Neural cell (in vitro differentiated cells): ENCODE results near the gene NR5A2. TPM values are rescaled to one million over a fixed set of nuclear protein-coding genes. Genes with fewer than 3 reads are reported as not detected.

ENCODE experiments used
- H2AFZ ChIP-seq: fragments of 200-600, 300-800 bp; sonication (generic), shearing (Covaris generic); 2 replicates; pipeline ENCODE4 v1.6.0; 2014; ENCODE audit warnings: low read depth, mild to moderate bottlenecking, antibody characterized with exemption, low read length, moderate library complexity
- H3F3A ChIP-seq: fragments of 200-600 bp; shearing (Covaris generic); 2 replicates; pipeline ENCODE4 v1.6.1; 2016; ENCODE audit warnings: mild to moderate bottlenecking, moderate library complexity, mixed read lengths, antibody characterized with exemption, low read length; ENCODE audit not compliant: insufficient read depth, poor library complexity, severe bottlenecking
- H3K27ac ChIP-seq: fragments of 200-600, 300-800 bp; sonication (generic), shearing (Covaris generic); 2 replicates; pipeline ENCODE4 v1.5.1; 2014; ENCODE audit warnings: mild to moderate bottlenecking, low read length, moderate library complexity
- H3K27me3 ChIP-seq: fragments of 300-800, 200-600 bp; sonication (generic), shearing (Covaris generic); 2 replicates; pipeline ENCODE4 v1.6.0; 2014; ENCODE audit warnings: mild to moderate bottlenecking, low read depth, low read length, moderate library complexity; ENCODE audit not compliant: insufficient read depth
- H3K36me3 ChIP-seq: fragments of 300-800, 200-600 bp; sonication (generic), shearing (Covaris generic); 2 replicates; pipeline ENCODE4 v1.5.1; 2014; ENCODE audit warnings: mild to moderate bottlenecking, antibody characterized with exemption, low read length, moderate library complexity; ENCODE audit not compliant: insufficient read depth
- H3K4me2 ChIP-seq: fragments of 300-800, 200-600 bp; sonication (generic), shearing (Covaris generic); 2 replicates; pipeline ENCODE4 v1.6.0; 2014; ENCODE audit warnings: mild to moderate bottlenecking, low read length
- H3K4me3 ChIP-seq: fragments of 300-800, 200-600 bp; sonication (generic), shearing (Covaris generic); 2 replicates; pipeline ENCODE4 v1.5.1; 2014; ENCODE audit warnings: mild to moderate bottlenecking, low read length, moderate library complexity
- H3K79me2 ChIP-seq: fragments of 200-600 bp; shearing (Covaris generic); replicated peaks from 2 replicates; pipeline ENCODE4 v1.6.0; 2014; ENCODE audit warnings: mild to moderate bottlenecking, low read length, moderate library complexity; ENCODE audit not compliant: insufficient read depth
- H3K9ac ChIP-seq: fragments of 300-800, 200-600 bp; sonication (generic), shearing (Covaris generic); 2 replicates; pipeline ENCODE4 v1.6.1; 2016; ENCODE audit warnings: mild to moderate bottlenecking, low read length, mixed read lengths
- H3K9me2 ChIP-seq: fragments of 200-600 bp; shearing (Covaris generic); 2 replicates; pipeline ENCODE4 v1.6.1; 2016; ENCODE audit warnings: mild to moderate bottlenecking, low read length, mixed read lengths; ENCODE audit not compliant: insufficient read depth
- H3K9me3 ChIP-seq: fragments of 200-600, 300-800 bp; sonication (generic), shearing (Covaris generic); 2 replicates; pipeline ENCODE4 v1.6.1; 2016; ENCODE audit warnings: mild to moderate bottlenecking, mixed run types, low read length, moderate library complexity, mixed read lengths
- H4K20me1 ChIP-seq: fragments of 200-600 bp; shearing (Covaris generic); 2 replicates; pipeline ENCODE4 v1.6.1; 2016; ENCODE audit warnings: mild to moderate bottlenecking, mixed run types; ENCODE audit not compliant: insufficient read depth
- CTCF ChIP-seq: fragments of 450-650 bp; IDR thresholded peaks from 2 replicates; pipeline ENCODE4 v1.5.1; 2014; ENCODE audit warnings: antibody characterized with exemption, mild to moderate bottlenecking, moderate library complexity; ENCODE audit not compliant: poor library complexity, severe bottlenecking
- EP300 ChIP-seq: fragments of 450-650 bp; conservative IDR thresholded peaks from 2 replicates; pipeline ENCODE4 v1.6.1; 2014; ENCODE audit warnings: antibody characterized with exemption, mild to moderate bottlenecking, moderate library complexity; ENCODE audit not compliant: poor library complexity, severe bottlenecking
- EZH2 ChIP-seq: fragments of 200-600, 300-800 bp; shearing (Covaris generic), sonication (generic); IDR thresholded peaks from 2 replicates; pipeline ENCODE4 v1.6.1; 2014; ENCODE audit warnings: antibody characterized with exemption, low read length, borderline replicate concordance, mild to moderate bottlenecking; ENCODE audit not compliant: insufficient read depth, poor library complexity, severe bottlenecking
- MXI1 ChIP-seq: fragments of 450-650 bp; conservative IDR thresholded peaks from 2 replicates; pipeline ENCODE4 v1.6.1; 2014; ENCODE audit warnings: antibody characterized with exemption, mild to moderate bottlenecking; ENCODE audit not compliant: poor library complexity, severe bottlenecking
- POLR2AphosphoS5 ChIP-seq: IDR thresholded peaks from 2 replicates; pipeline ENCODE4 v1.6.1; 2012
- RAD21 ChIP-seq: fragments of 450-650 bp; conservative IDR thresholded peaks from 2 replicates; pipeline ENCODE4 v1.6.1; 2014; ENCODE audit warnings: antibody characterized with exemption, mild to moderate bottlenecking, moderate library complexity
- SMC3 ChIP-seq: fragments of 450-650 bp; conservative IDR thresholded peaks from 2 replicates; pipeline ENCODE4 v1.6.1; 2014; ENCODE audit warnings: antibody characterized with exemption, mild to moderate bottlenecking, moderate library complexity; ENCODE audit not compliant: poor library complexity
- TAF1 ChIP-seq: IDR thresholded peaks from 2 replicates; pipeline ENCODE4 v1.6.1; 2012; ENCODE audit warnings: low read depth
- polyA plus RNA-seq: library from polyadenylated mRNA; depleted of rRNA; stranded (reverse); fragments of >200 nt; gene quantifications from 2 replicates; pipeline ENCODE4 v1.2.3, GENCODE V29; 2014
- TF ChIP-seq, protein P1 (sequence below): IDR thresholded peaks from 2 replicates; pipeline ENCODE4 v1.6.1; 2012; ENCODE audit warnings: borderline replicate concordance

NR5A2 gene
- polyA plus RNA-seq, 1 donor from 2014 or later: not detected

DNA sequence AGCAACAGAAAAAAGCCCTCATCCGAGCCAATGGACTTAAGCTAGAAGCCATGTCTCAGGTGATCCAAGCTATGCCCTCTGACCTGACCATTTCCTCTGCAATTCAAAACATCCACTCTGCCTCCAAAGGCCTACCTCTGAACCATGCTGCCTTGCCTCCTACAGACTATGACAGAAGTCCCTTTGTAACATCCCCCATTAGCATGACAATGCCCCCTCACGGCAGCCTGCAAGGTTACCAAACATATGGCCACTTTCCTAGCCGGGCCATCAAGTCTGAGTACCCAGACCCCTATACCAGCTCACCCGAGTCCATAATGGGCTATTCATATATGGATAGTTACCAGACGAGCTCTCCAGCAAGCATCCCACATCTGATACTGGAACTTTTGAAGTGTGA lies 20.7 kb downstream of the NR5A2 start (continued):
- no peak for TF ChIP-seq MXI1

GRCh38 chr1:200049810-200050209 lies 22.3 kb downstream of the NR5A2 start:
- Histone ChIP-seq H3K27ac (no peak overlapping the region), H3K27me3 (peaks cover 16% of the 10 kb centered on the region), H3K9me3 (no peaks in the 10 kb centered on the region), H3F3A (no peaks in the 10 kb centered on the region), H3K36me3 (no peaks in the 10 kb centered on the region), H3K9me2 (no peaks in the 10 kb centered on the region), H3K9ac (no peak overlapping the region), H3K4me3 (no peak overlapping the region), H3K79me2 (no peaks in the 10 kb centered on the region), H3K4me2 (no peak overlapping the region), H2AFZ (no peak overlapping the region), H4K20me1 (no peaks in the 10 kb centered on the region)
- TF ChIP-seq EZH2 (no peak), EP300 (no peak)

GRCh38 chr1:200051620-200052019 lies 24.1 kb downstream of the NR5A2 start:
- Histone ChIP-seq H3K9me2 (no peaks in the 10 kb centered on the region), H2AFZ (no peak overlapping the region), H3K79me2 (no peaks in the 10 kb centered on the region), H3F3A (no peaks in the 10 kb centered on the region), H4K20me1 (no peaks in the 10 kb centered on the region), H3K4me2 (no peak overlapping the region), H3K4me3 (no peak overlapping the region), H3K27me3 (no peaks in the 10 kb centered on the region), H3K36me3 (no peaks in the 10 kb centered on the region), H3K9me3 (no peaks in the 10 kb centered on the region), H3K9ac (no peak overlapping the region), H3K27ac (no peak overlapping the region)
- TF ChIP-seq MXI1 (no peak), CTCF (no peak), EZH2 (no peak), TAF1 (no peak), SMC3 (no peak), EP300 (no peak), POLR2AphosphoS5 (no peak), RAD21 (no peak)
- TF ChIP-seq, protein P1, sequence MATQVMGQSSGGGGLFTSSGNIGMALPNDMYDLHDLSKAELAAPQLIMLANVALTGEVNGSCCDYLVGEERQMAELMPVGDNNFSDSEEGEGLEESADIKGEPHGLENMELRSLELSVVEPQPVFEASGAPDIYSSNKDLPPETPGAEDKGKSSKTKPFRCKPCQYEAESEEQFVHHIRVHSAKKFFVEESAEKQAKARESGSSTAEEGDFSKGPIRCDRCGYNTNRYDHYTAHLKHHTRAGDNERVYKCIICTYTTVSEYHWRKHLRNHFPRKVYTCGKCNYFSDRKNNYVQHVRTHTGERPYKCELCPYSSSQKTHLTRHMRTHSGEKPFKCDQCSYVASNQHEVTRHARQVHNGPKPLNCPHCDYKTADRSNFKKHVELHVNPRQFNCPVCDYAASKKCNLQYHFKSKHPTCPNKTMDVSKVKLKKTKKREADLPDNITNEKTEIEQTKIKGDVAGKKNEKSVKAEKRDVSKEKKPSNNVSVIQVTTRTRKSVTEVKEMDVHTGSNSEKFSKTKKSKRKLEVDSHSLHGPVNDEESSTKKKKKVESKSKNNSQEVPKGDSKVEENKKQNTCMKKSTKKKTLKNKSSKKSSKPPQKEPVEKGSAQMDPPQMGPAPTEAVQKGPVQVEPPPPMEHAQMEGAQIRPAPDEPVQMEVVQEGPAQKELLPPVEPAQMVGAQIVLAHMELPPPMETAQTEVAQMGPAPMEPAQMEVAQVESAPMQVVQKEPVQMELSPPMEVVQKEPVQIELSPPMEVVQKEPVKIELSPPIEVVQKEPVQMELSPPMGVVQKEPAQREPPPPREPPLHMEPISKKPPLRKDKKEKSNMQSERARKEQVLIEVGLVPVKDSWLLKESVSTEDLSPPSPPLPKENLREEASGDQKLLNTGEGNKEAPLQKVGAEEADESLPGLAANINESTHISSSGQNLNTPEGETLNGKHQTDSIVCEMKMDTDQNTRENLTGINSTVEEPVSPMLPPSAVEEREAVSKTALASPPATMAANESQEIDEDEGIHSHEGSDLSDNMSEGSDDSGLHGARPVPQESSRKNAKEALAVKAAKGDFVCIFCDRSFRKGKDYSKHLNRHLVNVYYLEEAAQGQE: no peak
